GM19238 (cell line): Measurements from ENCODE around the gene B3GNT3.
A peak's percentile ranks its signal among the peaks of the same experiment; 100 is the strongest.

ENCODE experiments used
- DNase-seq: peaks from one replicate; pipeline ENCODE4 v3.0.0; 2011; ENCODE audit warnings: low spot score; ENCODE audit not compliant: insufficient read length

B3GNT3 gene

DNA sequence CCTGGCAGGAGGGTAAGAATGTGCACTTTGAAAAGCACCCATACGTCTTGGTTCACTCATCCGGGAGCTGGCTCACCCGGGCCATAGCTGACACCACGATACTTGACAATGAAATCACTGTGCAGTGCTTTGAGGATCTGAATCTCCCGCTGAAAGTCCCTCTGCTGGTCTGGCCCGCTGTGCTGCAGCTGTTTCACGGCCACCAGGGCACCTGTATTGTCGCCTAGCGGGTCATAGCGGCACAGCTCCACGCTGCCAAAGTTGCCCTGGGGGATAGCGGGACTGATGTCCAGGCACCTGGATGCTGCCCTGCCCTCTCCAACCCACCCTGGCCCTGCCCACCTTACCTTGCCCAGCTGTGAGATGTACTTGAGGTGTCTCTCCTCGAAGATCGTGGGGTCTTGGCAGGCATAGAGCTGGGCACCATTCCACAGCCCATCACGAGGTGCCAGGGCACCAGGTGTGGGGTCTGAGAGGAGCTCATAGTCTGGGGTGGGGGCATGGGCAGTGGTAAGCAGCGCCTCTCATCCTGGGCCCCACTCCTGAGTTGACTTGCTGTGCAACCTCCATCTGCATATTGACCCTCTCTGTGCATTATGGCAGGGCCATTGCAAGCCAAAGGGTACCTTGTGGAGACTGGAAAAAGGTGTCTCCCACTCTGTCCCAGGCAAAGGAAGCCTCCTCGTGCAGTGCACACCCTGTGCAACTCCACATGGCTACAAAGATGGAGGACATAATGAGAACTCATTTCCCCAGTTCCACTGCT lies 37.7 kb downstream of the B3GNT3 start:
- no peak for DNase-seq

DNA sequence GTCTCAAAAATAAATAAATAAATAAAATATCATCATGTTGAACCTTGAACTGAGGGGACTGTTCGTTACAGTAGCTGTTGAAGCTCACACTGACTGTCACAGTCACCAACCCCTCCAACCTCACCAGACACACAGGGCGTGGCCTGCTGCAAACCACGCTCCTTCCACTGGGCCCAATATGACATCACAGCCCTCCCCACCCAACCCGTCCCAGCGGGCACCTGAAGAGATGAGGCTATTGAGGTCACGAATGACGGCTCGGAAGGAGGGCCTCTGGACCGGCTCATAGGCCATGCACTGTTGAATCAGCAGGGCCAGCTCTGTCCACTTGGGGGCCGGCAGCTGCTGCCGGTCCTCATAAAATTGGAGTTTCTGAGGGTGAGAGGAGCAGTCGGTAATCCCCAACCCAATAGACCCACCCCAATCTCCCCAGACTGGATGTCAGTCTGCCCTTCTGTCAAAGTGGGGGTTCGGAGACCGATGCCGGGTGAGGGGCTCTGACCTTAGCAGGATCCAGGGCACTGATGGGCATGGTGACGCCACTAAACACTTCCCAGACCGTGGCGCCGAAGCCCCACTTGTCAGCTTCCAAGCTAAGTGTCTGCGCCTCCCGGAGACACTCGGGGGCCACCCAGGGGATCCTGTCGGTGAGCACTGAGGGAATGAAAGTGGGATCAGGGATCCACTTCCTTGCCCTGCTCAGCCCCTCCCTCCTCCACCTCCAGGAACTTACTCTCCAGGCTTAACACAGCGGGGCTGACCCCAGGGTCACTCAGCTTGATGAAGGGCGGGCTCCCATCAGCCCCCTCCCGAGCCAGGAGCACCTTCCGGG lies 39.6 kb downstream of the B3GNT3 start:
- DNase-seq = no peak

DNA sequence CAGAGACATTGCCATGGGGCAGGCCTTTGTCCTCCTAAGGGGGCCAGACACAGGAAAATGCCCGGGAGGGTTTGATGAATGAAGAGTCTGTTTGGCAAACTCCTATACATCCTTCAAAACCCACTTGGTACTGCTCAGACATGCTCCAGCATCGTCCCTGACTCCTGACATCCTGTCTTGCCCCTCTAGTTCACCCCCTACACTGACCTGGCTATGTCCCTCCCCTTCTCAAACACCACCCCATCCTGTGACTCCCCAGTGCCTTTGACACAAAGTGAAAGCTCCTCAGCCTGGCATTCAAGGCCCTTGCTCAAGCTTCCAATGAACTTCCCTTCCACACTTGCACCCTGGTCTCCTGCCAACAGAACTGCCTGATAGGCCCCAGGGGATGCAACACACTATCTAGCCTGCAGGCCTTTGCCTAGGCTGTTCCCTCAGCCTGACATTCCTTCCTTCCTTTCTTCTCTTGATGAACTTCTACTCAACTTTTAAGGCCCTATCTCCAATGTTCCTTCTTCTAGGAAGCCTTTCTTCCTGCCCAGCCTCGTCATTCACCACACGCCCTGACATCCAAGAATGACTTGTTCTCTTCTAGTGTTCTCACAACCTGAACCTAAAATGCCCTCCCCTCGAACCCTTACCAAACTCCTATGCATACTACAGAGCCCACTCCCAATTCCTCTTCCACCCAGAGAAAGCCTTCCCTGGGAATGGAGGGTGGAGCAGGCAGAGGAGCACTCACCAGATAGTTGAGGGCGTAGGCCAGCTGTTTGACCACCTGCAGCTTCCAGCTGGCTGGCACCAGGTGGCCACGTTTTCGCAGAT lies 40.5 kb downstream of the B3GNT3 start:
- DNase-seq = no peak

DNA sequence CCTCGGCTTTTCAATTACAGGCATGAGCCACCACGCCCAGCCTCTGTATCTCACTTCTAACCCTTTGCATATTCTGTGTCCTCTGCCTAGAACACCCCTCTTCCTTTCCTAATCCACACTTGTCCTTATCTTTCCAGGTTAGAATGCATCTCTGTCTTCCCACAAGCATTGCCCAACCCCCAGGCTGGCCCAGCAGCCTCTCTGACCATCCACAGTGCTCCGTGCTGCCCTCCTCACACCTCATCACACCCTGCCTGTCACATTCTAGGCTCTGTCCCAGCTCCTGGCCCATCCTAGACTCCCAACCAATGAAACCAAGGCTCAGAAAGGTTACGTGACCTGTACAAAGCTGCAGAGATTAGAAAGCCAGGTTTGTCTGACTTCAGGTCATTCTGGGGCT lies 41.6 kb downstream of the B3GNT3 start:
- DNase-seq = no peak

DNA sequence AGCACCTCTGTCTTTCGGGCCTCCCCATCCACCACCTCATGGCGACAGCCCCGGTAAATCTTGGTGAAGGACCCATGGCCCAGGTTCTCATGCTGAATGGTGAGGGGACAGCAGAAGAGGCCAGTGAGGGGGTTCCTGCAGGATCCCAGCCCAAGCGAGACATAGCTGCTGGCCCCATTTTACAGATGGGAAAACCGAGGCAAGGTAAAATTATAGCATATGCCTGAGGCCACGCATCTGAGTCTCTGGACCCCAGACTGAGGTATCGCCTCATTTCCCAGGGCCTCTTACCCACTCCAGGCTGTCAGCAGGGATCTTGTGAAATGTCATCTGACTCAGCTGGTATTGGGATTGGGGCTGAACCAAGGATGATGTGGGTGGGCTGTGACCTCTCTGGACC lies 43.0 kb downstream of the B3GNT3 start:
- DNase-seq = no peak

DNA sequence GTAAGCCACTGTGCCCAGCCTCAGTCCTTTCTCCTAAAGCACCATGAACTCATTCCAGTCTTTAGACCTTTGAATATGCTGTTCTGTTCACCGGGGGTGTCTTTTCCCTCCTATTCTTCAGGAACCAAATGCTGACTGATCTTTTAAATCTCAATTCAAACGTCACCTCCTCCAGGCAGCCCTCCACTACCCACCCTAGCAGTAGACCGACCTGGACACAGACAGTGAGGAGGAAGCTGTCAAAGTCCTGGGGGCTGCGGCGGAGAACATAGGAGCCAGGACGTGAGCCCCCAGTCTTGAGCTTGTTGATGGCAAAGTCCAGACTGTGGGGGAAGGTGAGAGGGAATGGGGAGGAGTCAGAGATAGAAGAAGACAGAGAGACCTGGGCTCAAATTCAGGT lies 45.1 kb downstream of the B3GNT3 start:
- no peak for DNase-seq

DNA sequence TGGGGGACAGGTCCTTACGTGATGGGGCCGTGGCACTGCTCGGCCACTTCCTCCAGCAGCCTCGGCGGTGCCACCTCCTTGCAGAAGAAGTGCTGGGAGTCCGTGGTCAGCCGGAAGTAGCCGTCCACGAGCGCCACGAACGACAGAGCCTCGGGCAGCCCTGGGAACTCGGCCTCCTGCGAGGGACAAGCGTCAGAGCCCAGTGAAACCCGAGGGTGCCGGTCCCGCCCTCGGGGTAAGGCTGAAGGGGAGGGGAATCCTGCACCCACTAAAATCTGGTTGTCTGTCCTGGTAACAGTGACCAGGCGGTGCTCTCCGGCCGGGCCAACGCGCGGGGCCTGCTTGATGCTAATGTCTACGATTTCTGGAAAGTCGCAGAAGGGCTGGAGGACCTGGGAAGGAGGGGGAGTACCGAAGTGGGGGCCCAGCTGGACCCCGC lies 46.5 kb downstream of the B3GNT3 start:
- no peak for DNase-seq

DNA sequence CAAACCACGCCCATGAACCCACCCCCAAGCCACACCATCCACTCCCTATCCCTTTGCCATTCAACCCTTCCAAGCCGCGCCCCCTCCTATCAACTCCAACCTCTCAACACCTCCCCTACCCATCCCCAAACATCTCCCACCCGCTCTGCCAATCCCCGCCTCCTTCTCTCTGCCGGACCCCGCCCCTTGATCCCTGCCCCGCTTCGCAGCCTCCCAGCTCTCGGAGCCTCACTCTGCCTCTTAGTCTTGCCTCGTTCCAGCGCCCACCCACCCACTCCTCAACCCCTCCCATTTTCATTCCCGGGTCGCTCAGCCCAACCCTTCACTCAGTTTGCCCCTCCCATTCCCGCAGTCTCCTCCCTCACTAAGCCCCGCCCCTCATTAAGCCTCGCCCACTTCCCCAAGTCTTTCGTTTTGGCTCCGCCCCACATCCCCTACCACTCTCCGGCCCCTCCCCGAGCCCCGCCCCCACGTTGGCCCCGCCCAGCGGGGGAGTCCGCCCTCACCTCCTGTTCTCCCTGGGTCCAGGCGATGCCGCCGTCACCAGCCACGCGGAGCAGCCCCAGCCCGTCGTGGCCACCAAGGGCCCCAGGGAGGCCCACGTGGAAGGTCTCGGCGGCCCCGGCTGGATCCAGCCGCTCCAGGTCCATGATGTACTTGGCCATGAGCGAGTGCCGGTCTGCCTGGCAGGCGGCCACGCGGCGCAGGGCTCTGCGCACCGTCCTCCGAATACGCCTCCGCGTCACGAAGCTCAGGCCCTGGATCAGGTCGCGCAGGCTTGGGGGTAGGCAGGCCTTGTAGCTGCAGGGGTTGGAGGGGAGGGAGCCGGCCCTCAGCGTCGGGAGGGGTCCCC lies 47.1 kb downstream of the B3GNT3 start:
- no peak for DNase-seq

DNA sequence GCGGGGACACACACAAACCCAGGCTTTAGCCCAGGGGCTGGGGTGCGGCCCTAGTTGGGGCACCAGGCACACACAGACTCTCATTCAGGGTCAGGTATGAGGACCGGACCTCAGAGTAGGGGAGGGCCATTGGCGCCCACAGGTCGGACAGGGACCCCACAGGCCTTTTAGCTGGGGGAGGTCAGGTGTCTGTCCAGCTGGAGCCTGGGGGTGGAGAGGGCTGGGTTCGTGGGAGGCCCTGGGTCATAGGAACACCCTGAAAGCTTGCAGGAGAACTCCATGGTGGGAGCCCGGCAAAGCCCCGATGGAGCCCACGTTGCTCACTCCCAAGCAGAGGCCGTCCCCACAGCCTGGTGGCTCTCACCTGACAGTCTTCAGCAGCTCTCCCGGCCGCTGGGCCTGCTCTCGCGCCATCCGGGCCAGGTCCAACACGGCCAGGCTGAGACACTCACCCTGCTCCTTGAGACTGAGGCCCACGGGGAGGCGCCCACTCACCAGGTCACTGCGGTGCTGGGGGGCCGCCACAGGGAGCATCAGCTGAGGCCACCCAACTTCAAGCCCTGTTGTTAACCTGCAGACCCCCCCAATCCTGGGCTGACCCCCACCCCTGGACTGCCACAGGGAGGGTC lies 47.8 kb downstream of the B3GNT3 start:
- DNase-seq = no peak

DNA sequence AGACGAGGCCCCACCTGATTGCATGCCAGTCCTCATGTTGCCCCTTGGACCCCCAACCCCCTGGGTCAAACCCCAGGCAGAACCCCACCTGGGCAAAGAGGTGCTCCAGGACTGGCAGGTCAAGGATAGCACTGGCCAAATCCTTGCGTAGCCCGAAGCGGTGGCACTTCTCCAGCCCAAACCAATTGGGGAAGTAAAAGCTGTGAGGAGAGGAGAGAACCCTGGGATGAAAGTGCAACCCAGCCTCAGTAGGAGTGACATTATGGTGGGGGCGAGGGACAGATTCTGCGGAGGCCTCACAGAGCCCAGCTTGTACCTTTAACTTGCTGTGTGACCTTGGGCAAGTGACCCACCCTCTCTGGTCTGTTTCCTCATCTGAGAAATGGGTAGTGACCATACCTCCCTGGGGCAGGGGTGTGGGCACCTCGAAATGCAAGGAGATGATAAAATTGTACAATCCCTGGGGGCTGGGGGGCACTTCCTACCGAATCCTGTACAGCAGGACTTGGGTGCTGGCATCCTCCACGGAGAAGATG lies 48.4 kb downstream of the B3GNT3 start:
- DNase-seq = no peak

DNA sequence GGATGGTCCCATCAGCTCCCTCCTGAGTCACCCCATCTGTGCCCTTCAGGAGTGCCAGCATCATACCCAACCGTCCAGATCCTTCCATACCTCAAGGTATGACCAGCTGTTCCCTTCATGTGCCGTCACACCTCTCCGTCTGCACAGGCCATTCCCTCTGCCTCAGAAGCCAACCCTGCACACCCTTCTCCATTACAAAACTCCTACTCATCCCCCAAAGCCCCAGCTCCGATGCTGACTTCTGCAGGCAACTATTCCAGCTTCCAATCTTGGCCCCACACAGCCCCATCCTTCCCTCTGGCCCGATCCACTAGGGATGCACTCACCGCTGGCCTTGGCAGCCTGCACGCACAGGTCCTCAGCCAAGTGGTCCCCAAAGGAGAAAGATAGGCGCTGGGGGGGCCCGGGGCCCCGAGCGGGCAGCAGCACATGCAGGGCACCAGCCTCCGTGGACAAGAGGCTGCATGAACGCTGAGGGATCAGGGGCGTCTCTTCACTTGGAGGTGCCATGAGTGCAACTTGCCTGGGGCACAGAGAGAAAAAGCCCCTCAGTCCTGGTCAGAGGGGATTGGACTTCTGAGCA lies 49.1 kb downstream of the B3GNT3 start:
- DNase-seq = no peak

DNA sequence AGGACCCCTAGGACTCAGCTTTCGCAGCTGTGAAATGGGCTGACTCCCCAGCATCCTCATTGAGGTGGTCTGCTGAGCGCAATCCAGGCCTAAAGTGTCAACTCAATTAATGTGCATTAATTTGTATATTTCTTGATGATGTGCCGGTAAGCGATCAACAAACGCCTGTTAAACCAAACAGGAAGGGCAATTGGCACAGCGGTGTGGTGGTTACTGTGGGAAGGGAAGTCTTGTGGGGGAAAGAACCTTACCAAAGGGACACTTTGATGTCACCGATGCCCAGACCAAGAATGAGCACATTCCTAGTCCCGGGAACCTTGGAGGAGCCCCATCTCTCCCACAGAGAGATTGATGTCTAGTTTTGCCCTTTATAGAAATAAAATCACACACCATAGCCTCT lies 51.2 kb downstream of the B3GNT3 start:
- no peak for DNase-seq

DNA sequence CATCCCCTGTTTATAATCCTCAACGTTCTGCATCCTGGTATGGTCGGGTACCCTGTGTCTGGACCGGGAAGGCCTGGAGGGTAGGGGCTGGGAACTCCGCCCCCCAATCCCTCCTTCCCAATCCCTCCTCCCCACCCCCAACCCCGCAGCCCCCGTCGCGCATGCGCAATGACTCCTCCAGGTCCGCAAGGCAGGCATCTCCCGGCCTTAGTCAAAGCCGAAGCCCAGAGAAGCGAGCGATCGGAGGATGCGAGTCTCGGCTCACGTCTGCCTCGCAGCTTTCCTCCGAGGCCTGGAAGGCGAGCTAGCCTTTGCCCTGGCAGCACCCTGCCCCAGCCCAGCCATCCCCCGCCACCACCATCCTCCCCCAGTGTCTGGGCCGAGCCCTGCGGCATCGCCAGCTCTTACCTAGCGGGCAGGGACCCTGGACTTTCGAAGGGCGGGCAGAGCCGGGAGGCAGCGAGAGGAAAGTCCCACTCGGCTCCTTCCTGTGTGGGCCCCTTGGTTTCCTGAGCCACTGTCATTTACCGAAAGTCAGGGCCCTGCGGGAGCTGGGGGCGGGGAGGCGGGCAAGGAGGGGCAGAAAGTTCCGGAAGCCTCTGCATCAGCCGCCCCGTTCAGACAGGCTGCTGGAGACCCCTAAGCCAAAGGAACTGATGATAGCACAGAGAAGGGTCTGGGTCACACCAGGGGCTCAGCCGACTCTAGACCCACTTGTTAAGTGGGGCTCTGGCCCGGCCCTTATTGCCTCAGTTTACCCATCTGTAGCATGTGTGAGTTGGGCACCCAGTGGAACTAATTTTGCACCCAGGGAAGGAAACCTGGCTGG lies 52.8 kb downstream of the B3GNT3 start, which contains the start of gene JAK3:
Gene JAK3 (minus strand): TSS at position 445 of the 829 bp plus-strand sequence. CDS start 3,565 bp downstream, outside the sequence.
- DNase-seq = peak; percentile 88

DNA sequence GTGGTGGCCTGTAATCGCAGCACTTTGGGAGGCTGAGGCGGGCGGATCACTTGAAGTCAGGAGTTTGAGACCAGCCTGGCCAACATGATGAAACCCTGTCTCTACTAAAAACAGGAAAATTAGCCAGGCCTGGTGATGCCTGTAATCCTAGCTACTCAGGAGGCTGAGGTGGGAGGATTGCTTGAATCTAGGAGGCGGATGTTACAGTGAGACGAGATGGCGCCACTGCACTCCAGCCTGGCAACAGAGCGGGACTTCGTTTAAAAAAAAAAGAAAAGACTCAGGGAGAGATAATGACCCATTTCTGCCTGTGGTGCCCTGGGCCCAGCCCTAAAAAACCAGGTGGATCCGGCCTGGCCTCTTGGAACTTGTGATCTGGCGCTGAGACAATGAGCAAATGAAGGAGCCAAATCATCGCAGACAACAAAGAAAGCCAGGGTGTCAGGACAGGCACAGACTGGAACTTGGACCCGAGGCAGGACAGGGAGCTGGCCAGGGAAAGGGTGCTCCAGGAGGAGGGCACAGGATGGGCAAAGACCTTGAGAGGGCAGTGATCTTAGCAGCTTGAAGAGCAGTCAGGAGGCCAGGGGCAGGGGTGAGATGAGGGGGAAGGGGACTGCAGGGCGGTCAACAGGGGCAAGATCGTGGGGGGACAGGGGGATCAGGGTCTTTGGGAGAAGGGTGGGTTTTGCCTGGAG lies 53.8 kb downstream of the B3GNT3 start:
- DNase-seq = no peak

DNA sequence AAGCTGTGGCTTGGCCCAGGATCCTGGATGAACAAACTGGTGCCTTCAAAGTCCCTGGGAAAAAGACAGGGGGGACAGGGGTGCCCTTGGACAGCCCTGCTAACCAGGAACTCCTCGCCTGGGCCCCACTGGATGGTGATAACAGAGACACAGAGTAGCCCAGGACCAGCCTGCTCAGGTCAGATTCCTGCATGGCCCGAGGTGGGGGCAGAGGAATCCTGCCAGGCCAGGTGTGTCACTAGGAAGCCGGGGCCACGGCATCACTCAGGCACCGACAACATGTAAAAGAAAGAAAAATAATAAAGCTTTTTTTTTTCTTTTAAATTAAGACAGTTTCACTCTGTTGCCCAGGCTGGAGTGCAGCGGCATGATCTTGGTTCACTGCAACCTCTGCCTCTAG lies 59.1 kb downstream of the B3GNT3 start:
- DNase-seq = no peak

DNA sequence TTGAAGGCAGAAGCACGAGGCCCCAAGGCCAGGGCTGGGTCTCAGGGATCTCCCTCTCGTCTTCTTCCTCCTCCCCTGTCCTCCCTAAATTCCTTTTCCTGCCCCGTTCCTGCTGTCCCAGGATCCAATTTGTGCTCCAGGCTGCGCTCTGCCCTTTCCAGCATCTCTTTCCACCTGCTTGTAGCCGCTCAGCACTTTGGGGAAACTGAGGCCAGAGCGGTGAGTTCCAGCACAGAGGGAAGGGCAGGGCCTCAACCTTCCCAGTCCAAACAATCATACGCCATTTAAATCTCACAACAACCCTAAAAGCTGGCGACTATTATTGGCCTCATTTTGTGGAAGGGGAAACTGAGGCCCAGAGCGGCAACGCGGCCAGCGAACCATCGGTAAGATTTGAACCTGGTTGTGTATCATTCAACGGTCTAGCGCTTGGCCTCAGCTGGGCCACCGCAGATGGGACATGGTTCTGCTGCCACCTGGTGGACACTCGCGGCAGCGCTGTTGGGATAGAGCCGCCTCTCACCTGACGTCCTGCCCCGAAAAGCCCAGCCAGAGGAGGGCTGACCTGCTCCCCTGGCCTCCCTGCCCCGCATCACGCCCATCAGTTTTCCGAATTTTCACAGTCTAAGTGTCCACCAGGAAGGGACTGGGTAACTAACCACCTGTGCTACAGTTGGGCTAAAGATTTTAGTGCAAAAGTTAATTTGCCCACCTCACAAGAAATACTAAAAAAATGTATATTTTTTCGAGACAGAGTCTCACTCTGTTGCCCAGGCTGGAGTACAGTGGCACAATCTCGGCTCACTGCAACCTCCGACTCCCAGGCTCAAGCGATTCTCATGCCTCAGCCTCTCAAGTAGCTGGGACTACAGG lies 60.6 kb downstream of the B3GNT3 start:
- peak; percentile 74 for DNase-seq
